Mesenchymal stem cell (in vitro differentiated cells and primary cell): ENCODE data around the gene SHTN1.

ENCODE experiments used
- DNase-seq: peaks from one replicate; pipeline ENCODE4 v3.0.0-alpha.2; 2013
- H2AFZ ChIP-seq: one replicate; pipeline ENCODE4 v1.6.1; 2013; ENCODE audit warnings: low read depth, mild to moderate bottlenecking, control low read depth, inconsistent platforms, low read length, moderate library complexity
- H2AK5ac ChIP-seq: 2 replicates; pipeline ENCODE4 v1.6.1; 2013; ENCODE audit warnings: low read length, moderate library complexity, mild to moderate bottlenecking, inconsistent platforms; ENCODE audit not compliant: severe bottlenecking
- H2BK120ac ChIP-seq: one replicate; pipeline ENCODE4 v1.6.1; 2013; ENCODE audit warnings: low read depth, mild to moderate bottlenecking, inconsistent platforms, low read length, moderate library complexity
- H2BK12ac ChIP-seq, 2 experiments: one replicate each; pipeline ENCODE4 v1.6.1; 2013; ENCODE audit warnings: inconsistent platforms in 2 of 2, low read length in 2 of 2, mild to moderate bottlenecking in 2 of 2, moderate library complexity in 2 of 2, control low read depth in 1 of 2
- H2BK15ac ChIP-seq: one replicate; pipeline ENCODE4 v1.6.1; 2013; ENCODE audit warnings: mild to moderate bottlenecking, low read depth, inconsistent platforms; ENCODE audit not compliant: poor library complexity, severe bottlenecking
- H2BK5ac ChIP-seq: 2 replicates; pipeline ENCODE4 v1.6.1; 2013; ENCODE audit warnings: low read depth, mild to moderate bottlenecking, low read length, control low read depth, inconsistent platforms; ENCODE audit not compliant: poor library complexity, severe bottlenecking
- H3K14ac ChIP-seq, 2 experiments: one replicate each; pipeline ENCODE4 v1.6.1; 2013; ENCODE audit warnings: inconsistent platforms in 2 of 2, low read length in 2 of 2, control low read depth in 1 of 2, mild to moderate bottlenecking in 1 of 2, moderate library complexity in 1 of 2
- H3K18ac ChIP-seq, 2 experiments: one replicate each; pipeline ENCODE4 v1.6.1; 2013; ENCODE audit warnings: inconsistent platforms in 2 of 2, low read length in 2 of 2, control low read depth in 1 of 2, low read depth in 1 of 2, mild to moderate bottlenecking in 1 of 2
- H3K23ac ChIP-seq, 2 experiments: one replicate each; pipeline ENCODE4 v1.6.1; 2013; ENCODE audit warnings: inconsistent platforms in 2 of 2, low read length in 2 of 2, mild to moderate bottlenecking in 2 of 2, moderate library complexity in 2 of 2, control low read depth in 1 of 2
- H3K27ac ChIP-seq: 2 replicates; pipeline ENCODE4 v1.5.1; 2013; ENCODE audit warnings: mild to moderate bottlenecking, moderate library complexity, low read length, control low read depth, inconsistent platforms; ENCODE audit not compliant: poor library complexity, severe bottlenecking
- H3K27me3 ChIP-seq, 2 experiments: 2 replicates each; pipeline versions ENCODE4 v1.6.1 to v1.7.0; 2013; ENCODE audit warnings: low read length in 2 of 2, mild to moderate bottlenecking in 2 of 2, moderate library complexity in 2 of 2, control low read depth in 1 of 2, inconsistent platforms in 1 of 2; ENCODE audit not compliant: control insufficient read depth in 1 of 2, insufficient read depth in 1 of 2
- H3K36me3 ChIP-seq, 2 experiments: 2 replicates each; pipeline versions ENCODE4 v1.6.1 to v1.7.0; 2013; ENCODE audit warnings: low read length in 2 of 2, control low read depth in 1 of 2, inconsistent platforms in 1 of 2, low read depth in 1 of 2, mild to moderate bottlenecking in 1 of 2; ENCODE audit not compliant: insufficient read depth in 2 of 2, control insufficient read depth in 1 of 2
- H3K4ac ChIP-seq, 2 experiments: one replicate each; pipeline ENCODE4 v1.6.1; 2013; ENCODE audit warnings: inconsistent platforms in 2 of 2, low read length in 2 of 2, mild to moderate bottlenecking in 2 of 2, moderate library complexity in 2 of 2, control low read depth in 1 of 2, low read depth in 1 of 2
- H3K4me1 ChIP-seq: 2 replicates; pipeline ENCODE4 v1.6.1; 2013; ENCODE audit warnings: low read depth, low read length, control low read depth; ENCODE audit not compliant: control insufficient read depth, insufficient read depth
- H3K4me2 ChIP-seq: 2 replicates; pipeline ENCODE4 v1.6.1; 2013; ENCODE audit warnings: low read length, mild to moderate bottlenecking, inconsistent platforms; ENCODE audit not compliant: poor library complexity, severe bottlenecking
- H3K4me3 ChIP-seq, 2 experiments: 2 replicates each; pipeline versions ENCODE4 v1.5.1 to v1.7.0; 2013; ENCODE audit warnings: low read length in 2 of 2, mild to moderate bottlenecking in 2 of 2, control low read depth in 1 of 2, low read depth in 1 of 2; ENCODE audit not compliant: insufficient read depth in 1 of 2
- H3K79me1 ChIP-seq: replicated peaks from 2 replicates; pipeline ENCODE4 v1.6.1; 2013; ENCODE audit warnings: mild to moderate bottlenecking, control low read depth, low read length, inconsistent platforms; ENCODE audit not compliant: poor library complexity, severe bottlenecking
- H3K9ac ChIP-seq: 2 replicates; pipeline ENCODE4 v1.7.0; 2013; ENCODE audit warnings: mild to moderate bottlenecking, low read length, moderate library complexity
- H3K9me3 ChIP-seq: 2 replicates; pipeline ENCODE4 v1.7.0; 2013; ENCODE audit warnings: mild to moderate bottlenecking, low read length; ENCODE audit not compliant: control insufficient read depth
- H4K8ac ChIP-seq: one replicate; pipeline ENCODE4 v1.6.1; 2013; ENCODE audit warnings: inconsistent platforms, mild to moderate bottlenecking, low read length, moderate library complexity
- H4K91ac ChIP-seq: one replicate; pipeline ENCODE4 v1.6.1; 2013; ENCODE audit warnings: mild to moderate bottlenecking, low read length, inconsistent platforms
- WGBS: methylation state at CpG from one replicate; pipeline ENCODE4 v1.1.7; 2013; ENCODE audit warnings: mixed read lengths; 5-methylcytosine and 5-hydroxymethylcytosine counted together

Gene SHTN1

DNA sequence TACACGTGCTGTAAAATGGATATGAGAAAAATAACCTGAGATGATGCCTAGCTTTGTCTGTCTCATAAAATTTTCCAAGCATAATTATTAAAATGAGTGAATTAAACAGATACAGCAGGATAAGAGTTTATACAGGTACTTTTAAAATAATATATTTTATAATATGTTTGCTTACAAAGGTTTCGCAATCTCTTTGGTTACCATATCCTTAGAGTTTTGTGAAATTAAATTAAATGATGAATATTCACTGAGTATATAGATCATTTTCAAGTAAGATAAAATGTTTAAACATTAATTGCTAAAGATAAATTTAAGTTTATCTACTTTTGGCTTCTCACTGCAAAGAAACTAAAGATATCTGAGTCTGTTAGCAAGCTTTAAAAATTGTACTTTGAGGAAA is 11.4 kb downstream of the SHTN1 start:
- no peak overlapping the region for H3K4me3 ChIP-seq
- H3K4me2 ChIP-seq, result no peak overlapping the region
- no peak overlapping the region for H3K18ac ChIP-seq
- no peaks in the 10 kb centered on the region for H3K36me3 ChIP-seq
- no peak for DNase-seq
- no peak overlapping the region for H4K8ac ChIP-seq
- H2AK5ac ChIP-seq, result no peak overlapping the region
- H3K4me1 ChIP-seq, result no peaks in the 10 kb centered on the region
- H2AFZ ChIP-seq, result no peak overlapping the region
- no peak overlapping the region for H3K4ac ChIP-seq
- no peak overlapping the region for H2BK5ac ChIP-seq
- no peaks in the 10 kb centered on the region for H3K9me3 ChIP-seq
- no peak overlapping the region for H3K14ac ChIP-seq
- no peak overlapping the region for H3K23ac ChIP-seq
- no peak overlapping the region for H3K27ac ChIP-seq
- WGBS, result no CpG with 5 or more reads among the region's 2 CpGs
- H2BK12ac ChIP-seq, result no peak overlapping the region
- no peak overlapping the region for H3K9ac ChIP-seq
- no peak overlapping the region for H2BK15ac ChIP-seq
- no peak overlapping the region for H2BK120ac ChIP-seq
- H4K91ac ChIP-seq, result no peak overlapping the region
- H3K79me1 ChIP-seq, result peaks cover 12% of the 10 kb centered on the region
- no peaks in the 10 kb centered on the region for H3K27me3 ChIP-seq

DNA sequence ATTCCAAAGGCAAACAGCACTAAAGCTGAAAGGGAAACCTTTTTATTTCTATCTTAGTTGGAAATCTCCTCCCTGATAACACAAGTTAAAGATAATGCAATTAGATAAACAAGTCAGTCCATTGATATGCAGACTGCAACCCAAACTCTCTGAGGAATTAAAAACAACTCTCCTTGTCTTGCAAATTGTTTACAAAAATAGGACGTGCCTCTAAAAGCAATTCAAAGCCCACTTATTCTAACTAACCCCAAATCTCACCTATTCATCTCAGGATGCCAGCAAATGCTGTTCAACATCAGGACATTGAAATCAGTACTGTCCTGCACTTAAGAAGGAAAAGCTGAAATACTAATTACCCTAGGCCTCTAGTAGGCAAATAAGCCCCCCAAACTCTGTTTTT is 12.8 kb downstream of the SHTN1 start:
- H3K27me3 ChIP-seq, result no peaks in the 10 kb centered on the region
- DNase-seq, result no peak
- H2BK12ac ChIP-seq, result no peak overlapping the region
- no peak overlapping the region for H3K9ac ChIP-seq
- H3K4ac ChIP-seq, result no peak overlapping the region
- 3% methylated on average over 1 of the region's 1 CpG for WGBS
- H2BK120ac ChIP-seq, result no peak overlapping the region
- H3K79me1 ChIP-seq, result peaks cover 13% of the 10 kb centered on the region
- H3K4me1 ChIP-seq, result no peaks in the 10 kb centered on the region
- H3K23ac ChIP-seq, result no peak overlapping the region
- no peak overlapping the region for H4K8ac ChIP-seq
- no peak overlapping the region for H2BK15ac ChIP-seq
- H3K14ac ChIP-seq, result no peak overlapping the region
- no peaks in the 10 kb centered on the region for H3K9me3 ChIP-seq
- H3K27ac ChIP-seq, result no peak overlapping the region
- no peak overlapping the region for H4K91ac ChIP-seq
- H3K4me3 ChIP-seq, result no peak overlapping the region
- no peak overlapping the region for H2BK5ac ChIP-seq
- no peak overlapping the region for H2AK5ac ChIP-seq
- no peak overlapping the region for H2AFZ ChIP-seq
- H3K18ac ChIP-seq, result no peak overlapping the region
- H3K4me2 ChIP-seq, result no peak overlapping the region
- no peaks in the 10 kb centered on the region for H3K36me3 ChIP-seq

DNA sequence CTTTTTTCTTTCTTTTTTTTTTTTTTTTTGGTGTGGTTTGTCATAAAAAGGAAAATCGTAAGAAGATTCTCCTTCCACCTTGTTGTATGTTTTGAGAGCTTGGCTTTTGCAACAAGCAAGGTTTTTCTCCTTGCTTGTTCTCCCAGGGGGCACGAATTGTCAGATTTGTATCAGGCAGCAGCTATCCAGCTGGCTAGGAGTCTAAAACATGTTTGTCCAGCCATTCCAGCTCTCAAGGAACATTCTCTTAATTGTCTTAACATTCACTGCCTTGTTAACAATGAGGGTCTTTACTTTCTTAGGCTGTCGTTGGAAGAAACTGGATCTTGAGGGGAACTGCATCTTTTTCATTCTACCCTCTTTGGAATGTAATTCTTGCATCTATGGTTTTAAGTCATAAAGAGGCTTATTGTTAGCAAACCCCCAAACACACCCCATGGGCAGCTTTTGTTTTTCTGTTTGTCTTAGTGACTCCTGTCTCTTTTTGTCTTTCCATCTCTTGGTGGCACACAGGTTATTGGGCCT is 14.6 kb downstream of the SHTN1 start:
- no peak overlapping the region for H2BK12ac ChIP-seq
- H3K36me3 ChIP-seq, result no peaks in the 10 kb centered on the region
- H3K9me3 ChIP-seq, result no peaks in the 10 kb centered on the region
- no peak overlapping the region for H2BK5ac ChIP-seq
- H2AFZ ChIP-seq, result no peak overlapping the region
- H3K9ac ChIP-seq, result no peak overlapping the region
- H4K8ac ChIP-seq, result no peak overlapping the region
- no peak overlapping the region for H3K18ac ChIP-seq
- H3K79me1 ChIP-seq, result peaks cover 15% of the 10 kb centered on the region
- WGBS, result 85% methylated on average over 2 of the region's 3 CpGs
- H4K91ac ChIP-seq, result no peak overlapping the region
- H3K27me3 ChIP-seq, result no peaks in the 10 kb centered on the region
- H3K4me2 ChIP-seq, result no peak overlapping the region
- no peak overlapping the region for H2AK5ac ChIP-seq
- H2BK15ac ChIP-seq, result no peak overlapping the region
- no peak overlapping the region for H3K4me3 ChIP-seq
- no peak overlapping the region for H3K14ac ChIP-seq
- H3K4me1 ChIP-seq, result no peaks in the 10 kb centered on the region
- H3K4ac ChIP-seq, result no peak overlapping the region
- DNase-seq, result no peak
- H2BK120ac ChIP-seq, result no peak overlapping the region
- H3K23ac ChIP-seq, result no peak overlapping the region
- no peak overlapping the region for H3K27ac ChIP-seq

DNA sequence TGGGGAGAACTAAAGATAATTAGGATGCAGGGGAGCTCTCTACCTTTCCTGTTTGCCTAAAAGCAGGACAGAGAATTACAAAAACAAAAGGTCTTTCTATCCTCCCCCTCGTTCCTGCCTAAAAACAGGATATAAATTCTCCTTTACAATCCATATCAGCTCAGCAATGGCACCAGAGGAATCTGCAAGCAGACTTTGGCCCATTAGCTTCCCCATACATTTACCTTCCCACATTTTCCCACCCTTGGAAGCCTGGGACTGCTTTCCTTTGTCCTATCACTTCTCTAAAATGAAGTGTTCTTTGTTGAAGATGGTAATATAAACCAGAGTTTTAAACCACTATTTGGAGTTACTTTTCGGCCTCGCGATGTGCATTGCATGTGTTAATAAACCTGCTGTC is 15.5 kb downstream of the SHTN1 start:
- Histone ChIP-seq H4K91ac (no peak overlapping the region), H2BK15ac (no peak overlapping the region), H3K4me1 (no peaks in the 10 kb centered on the region), H3K79me1 (peaks cover 15% of the 10 kb centered on the region), H3K18ac (no peak overlapping the region), H3K27me3 (no peaks in the 10 kb centered on the region), H3K14ac (no peak overlapping the region), H3K9me3 (no peaks in the 10 kb centered on the region), H2AFZ (no peak overlapping the region), H3K27ac (no peak overlapping the region), H4K8ac (no peak overlapping the region), H3K9ac (no peak overlapping the region), H3K23ac (no peak overlapping the region), H2BK120ac (no peak overlapping the region), H3K4ac (no peak overlapping the region), H2BK5ac (no peak overlapping the region), H3K4me2 (no peak overlapping the region), H2AK5ac (no peak overlapping the region), H3K36me3 (no peaks in the 10 kb centered on the region), H3K4me3 (no peak overlapping the region), H2BK12ac (no peak overlapping the region)
- DNase-seq, result no peak
- 78% methylated on average over 4 of the region's 4 CpGs for WGBS
